HPDE6-E6E7 (cell line): Measurements from ENCODE around the gene BCAS4.

Experiments
- DNase-seq: peaks from one replicate; pipeline ENCODE4 v3.0.0; 2011; ENCODE audit warnings: missing footprints; ENCODE audit errors: extremely low spot score

The BCAS4 gene

GRCh38 chr20:50821994-50822393 is 27.1 kb downstream of the BCAS4 start:
- no peak for DNase-seq

DNA sequence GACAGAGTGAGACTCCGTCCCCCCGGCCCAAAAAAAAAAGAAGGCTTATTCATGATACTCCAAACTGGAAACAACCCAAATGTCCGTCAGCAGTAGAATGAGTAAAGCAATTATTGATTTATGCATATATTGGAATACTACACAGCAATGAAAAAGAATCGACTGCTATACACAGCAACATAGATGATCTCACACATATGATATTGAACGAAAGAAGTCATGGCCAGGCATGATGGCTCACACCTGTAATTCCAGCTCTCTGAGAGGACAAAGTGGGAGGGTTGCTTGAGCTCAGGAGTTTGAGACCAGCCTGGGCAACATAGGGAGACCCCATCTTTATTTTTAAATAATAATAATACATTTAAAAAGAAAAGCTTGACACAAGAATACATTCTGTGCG is 28.5 kb downstream of the BCAS4 start:
- no peak for DNase-seq

GRCh38 chr20:50824137-50824536 is 29.3 kb downstream of the BCAS4 start:
- DNase-seq: no peak

GRCh38 chr20:50826121-50826520 is 31.3 kb downstream of the BCAS4 start:
- no peak for DNase-seq

- DNase-seq: no peak
Measured at GRCh38 chr20:50828363-50829136, 33.7 kb downstream of the BCAS4 start.

GRCh38 chr20:50831622-50832021 is 36.8 kb downstream of the BCAS4 start:
- no peak for DNase-seq

DNA sequence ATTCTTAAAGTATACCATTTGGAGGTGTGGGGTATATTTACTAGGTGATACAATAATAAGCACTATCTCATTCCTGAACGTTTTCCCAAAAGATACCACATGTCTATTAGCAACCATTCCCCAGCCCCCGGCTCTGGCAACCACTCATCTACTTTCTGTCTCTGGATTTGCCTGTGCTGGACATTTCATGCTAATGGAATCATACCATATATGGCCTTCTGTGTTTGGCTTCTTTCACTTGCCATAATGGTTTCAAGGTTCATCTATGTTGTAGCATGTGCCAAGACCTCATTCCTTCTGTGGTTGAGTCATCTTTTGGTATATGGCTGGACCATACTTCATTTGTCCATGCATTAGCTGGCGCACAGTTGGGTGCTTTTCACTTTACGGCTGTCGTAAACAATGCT is 39.7 kb downstream of the BCAS4 start:
- no peak for DNase-seq

DNA sequence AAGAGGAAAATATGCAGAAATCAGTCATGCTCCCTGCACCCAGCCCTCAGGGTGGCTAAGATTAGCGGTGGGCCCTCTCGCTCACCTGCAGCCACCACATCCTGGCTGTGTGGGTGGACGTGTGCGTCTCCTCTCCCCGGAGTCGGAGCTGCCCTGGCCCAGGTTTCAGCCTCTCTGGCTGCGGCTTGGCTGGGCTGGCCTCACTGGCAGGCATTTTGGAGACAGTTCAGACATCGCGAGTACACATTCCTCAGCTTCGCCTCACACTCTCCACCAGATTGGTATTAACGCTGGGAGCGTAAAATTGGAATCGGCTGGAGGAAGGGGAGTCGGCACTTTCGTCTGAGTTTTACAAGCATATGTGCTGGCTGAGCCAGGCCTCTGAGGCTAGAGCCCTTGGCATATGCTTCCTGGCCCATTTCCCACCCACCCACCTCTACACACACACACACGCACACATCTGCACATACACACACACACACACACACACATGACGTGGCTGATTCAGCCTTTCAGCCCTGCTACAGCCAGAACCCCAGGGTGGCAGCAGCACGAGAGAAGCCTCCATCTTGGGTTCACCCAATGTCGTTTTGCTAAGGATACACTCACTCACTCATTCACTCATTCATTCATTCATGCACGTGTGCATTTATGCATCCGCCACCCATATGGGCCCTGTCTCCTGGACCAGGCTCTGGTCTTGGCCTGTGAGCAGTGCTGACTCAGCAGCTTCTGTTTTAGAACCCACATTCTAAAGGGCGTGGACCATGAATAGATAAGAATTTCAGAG is 42.9 kb downstream of the BCAS4 start:
- no peak for DNase-seq

DNA sequence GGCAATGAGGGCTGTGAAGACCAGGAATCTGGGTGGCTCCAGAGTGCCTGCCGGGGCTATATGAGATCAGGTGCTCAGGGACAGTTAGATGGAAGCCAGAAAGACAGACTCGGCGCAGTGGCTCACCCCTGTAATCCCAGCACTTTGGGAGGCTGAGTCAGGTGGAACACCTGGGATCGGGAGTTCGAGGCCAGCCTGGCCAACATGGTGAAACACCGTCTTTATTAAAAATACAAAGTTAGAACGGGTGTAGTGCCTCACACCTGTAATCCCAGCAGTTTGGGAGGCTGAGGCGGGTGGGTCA is 43.4 kb downstream of the BCAS4 start:
- DNase-seq: no peak

DNA sequence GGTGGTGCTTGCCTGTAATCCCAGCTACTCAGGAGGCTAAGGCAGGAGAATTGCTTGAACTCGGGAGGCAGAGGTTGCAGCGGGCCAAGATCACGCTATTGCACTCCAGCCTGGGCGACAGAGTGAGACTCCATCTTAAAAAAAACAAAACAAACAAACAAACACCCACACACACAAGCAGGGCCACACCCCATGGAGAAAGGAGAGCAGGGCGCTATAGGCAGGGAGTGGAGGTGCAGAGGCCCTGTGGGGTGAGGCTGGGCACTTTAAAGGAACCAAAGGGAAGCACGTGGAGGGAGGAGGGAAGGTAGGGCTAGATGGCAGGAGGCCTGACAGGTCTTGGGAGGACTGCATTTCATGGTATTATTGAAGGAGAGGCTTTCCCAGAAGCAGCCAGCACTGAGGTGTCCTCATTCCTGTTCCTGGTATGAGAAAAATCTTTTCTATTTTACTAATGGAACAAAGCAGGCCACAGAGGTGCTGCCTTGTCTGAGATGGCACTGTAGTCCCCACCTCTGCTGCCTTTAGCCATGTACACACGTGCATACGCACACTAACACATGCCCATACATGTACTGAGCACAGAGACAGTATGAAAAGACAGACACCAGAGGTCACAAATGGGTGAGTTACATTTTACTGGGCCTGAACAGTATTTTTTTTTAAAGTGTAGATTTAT is 44.0 kb downstream of the BCAS4 start:
- DNase-seq: peak; percentile 90

- DNase-seq: no peak
Measured at GRCh38 chr20:50842821-50843220, 48.0 kb downstream of the BCAS4 start.

GRCh38 chr20:50843331-50844276 is 48.7 kb downstream of the BCAS4 start:
- DNase-seq: peak; percentile 74

DNA sequence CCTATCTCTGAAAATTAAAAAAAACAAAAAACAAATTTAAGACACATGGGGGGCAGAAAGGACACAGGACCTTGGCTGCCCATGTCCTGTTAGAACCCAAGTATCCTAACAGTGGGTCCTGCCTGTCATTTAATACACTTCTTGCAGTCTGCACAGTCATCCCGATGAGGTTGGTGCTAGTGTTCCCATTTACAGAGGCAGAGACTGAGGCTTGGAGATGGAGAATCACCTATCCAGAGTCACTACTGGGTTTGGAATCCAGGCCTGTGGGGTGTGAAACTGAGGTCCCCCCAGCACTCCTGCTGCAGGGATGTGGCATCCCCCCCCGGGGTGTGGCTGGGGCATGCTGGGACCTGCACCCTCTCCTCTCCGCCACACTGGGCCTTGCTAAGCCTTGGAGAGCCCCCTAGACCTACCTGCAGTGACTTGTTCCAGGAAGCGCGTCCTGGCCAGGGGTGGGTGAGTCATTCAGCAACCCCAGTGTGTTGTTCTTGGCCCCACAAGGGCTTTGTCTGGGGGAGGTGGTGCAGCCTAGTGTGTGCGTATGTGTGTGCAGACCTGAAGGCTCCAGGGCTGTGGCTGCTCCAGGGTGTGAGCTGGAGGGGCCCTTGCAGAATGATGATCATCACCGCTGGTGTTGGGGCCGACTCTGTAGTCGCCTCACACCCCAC is 49.7 kb downstream of the BCAS4 start:
- peak; percentile 100 for DNase-seq

- no peak for DNase-seq
Measured at GRCh38 chr20:50845566-50846215, 50.8 kb downstream of the BCAS4 start.

- peak; percentile 79 for DNase-seq
Measured at GRCh38 chr20:50848341-50848808, 53.5 kb downstream of the BCAS4 start.

DNA sequence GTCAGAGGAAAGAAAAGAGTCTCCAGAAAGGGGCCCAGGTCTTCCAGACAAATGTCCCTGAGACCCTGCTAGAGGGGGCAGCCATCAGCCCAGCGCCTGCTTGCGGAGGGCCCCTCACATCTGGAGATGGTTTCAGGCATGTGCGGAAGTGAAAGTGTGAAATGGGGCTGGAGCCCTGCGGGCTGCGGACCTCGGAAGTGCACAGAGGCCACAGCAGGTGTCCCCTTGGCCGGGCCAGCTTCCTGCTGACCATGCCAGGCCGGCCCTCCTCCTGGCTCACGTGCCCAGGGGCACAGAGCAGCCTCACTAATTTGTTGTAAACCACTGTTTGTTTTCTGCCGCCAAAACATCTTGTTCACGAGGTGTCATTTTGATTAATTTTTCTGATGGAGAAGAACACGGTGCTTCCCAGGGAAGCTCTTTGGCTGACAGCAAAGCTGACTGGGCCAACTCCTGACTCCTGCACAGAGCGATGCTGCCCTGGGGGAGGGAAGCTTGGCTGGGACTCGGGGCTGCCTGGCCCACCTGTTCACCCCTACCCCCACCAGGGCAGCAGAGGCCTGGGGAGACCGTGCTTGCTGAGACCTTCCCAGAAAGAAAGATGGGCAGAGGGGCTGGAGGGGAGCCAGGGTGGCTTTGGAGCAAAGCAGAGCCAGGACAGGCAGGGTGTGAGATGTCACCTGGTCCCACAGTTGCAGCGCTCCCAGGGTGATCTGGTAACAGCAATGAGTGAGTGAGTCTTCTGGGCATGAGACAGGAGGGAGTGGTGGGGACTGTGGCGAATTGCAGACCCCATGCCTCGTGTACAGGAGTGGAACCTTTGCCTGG is 54.2 kb downstream of the BCAS4 start:
- no peak for DNase-seq

- DNase-seq: no peak
Measured at GRCh38 chr20:50850721-50851286, 55.9 kb downstream of the BCAS4 start.

GRCh38 chr20:50852085-50852484 is 57.2 kb downstream of the BCAS4 start:
- DNase-seq: no peak
